Ovary (tissue), 1 donor: Measurements from ENCODE around the gene AGO1.

Experiments
- EP300 ChIP-seq: sonication (generic); formaldehyde crosslinking; IDR thresholded peaks from one replicate; pipeline ENCODE4 v1.6.1; 2017; ENCODE audit warnings: antibody characterized with exemption
- POLR2A ChIP-seq: fragments of 450-650 bp; IDR thresholded peaks from one replicate; pipeline ENCODE4 v1.6.1; 2017; ENCODE audit warnings: antibody characterized with exemption, mild to moderate bottlenecking, moderate library complexity

DNA sequence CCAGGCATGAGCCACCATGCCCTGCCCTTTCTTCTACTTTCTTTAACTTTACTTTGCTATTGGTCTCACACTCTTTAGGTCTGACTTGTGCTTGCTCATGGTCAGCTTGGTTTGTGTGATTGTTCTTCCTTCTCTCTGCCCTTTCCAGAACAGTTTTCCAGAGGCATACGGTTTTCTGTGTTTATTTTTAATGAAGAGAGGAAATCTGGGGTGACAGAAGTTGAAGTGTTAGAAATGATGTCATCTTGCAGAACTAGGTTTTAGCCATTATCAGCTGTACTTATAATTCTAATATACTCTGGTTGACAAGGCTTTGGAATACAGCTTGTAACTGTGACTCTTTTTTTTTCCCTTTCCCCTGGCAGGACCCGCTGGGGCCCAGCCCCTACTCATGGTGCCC lies 62.3 kb downstream of the AGO1 start:
- TF ChIP-seq POLR2A (no peak), EP300 (no peak)
